Measurements from ENCODE around the gene TNFAIP8L3. TPM values are rescaled to one million over a fixed set of nuclear protein-coding genes. Genes with fewer than 3 reads are reported as not detected.
"Not testable (repeated sequence)": the region's sequence is repeated elsewhere in the genome, so short reads cannot be mapped to it uniquely, and the experiment has no call there.

The TNFAIP8L3 gene
- total RNA-seq (2014; rRNA removed; shearing (Covaris generic)): 0.07 TPM in 1 of 2 replicates, not detected in the other
- polyA plus RNA-seq (2014; cell fraction: nucleus; rRNA removed): 0.54 TPM in 1 of 2 replicates, not detected in the other

DNA sequence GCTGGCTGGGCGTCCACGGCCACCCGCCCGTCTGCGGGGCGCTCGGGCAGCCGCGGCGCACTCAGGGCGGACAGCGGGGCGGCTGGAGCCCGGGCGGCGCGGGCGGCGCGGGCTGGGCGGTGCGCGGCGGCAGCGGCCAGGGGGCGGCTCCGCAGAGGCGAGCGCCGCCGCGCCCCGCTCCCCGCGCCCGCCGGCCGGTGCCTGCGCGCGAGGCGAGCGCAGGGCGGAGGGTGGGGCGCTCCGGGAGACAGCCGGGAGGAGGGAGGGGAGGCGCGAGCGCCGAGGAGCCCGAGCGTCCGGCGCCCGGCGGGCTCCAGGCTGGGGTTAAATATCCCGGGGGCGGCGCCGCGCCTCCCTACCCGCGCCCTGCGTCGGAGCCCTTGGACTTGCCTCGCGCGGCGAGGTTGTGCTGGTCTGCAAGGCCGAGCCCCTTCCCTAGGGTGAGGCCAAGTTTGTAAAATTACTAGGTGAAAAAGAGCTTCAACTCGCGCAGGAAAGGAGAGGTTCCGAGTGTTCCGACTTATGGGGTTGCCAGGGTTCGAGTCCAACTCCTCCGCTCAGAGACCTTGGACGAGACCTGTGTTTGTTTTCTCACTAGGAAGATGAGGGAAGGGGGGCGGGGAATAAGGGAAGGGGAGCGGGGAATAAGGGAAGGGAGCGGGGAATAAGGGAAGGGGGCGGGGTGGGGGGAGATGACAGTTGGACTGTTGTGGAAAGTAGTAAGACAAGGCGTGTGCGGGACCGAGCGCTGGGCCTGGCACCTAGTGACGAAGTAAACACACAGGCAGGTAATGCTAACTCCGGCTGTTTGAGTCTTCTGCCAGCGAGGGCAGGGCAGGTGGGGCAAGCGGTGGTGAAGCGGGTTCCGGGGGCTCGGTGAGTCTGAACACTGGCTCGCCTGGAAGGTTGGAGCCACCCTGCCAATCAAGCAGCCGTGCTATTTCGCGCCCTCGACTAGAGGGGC, at the start of gene TNFAIP8L3:
Gene TNFAIP8L3, minus strand, starts transcription at position 301 of the 964 bp plus-strand sequence. CDS start 311 bp downstream, outside the sequence.
- peak; percentile 6 for DNase-seq (ENCODE audit: extremely low read depth, low read depth)

DNA sequence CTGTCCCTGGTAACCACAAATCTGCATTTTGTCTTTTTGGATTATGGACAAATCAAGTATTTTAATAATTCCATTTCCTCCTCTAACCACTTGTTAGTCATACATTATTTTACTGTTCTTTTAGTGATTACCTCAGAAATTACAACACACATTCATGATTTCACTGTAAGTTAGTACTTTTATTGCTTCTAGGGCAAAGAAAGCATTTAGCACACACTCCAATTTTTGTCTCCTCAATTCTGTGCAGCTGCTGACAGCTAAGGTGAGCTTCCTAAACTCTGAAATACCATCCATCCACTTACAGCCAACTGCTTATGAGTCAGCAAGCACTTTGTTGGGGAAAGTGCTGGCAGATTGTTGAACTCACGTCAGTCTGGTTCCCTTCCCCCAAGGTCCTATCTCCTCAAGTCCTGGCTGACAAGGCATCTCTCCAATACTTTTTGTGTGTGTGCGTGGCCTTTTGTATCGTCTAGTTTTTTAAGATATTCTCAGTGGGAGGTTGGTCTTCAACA, 49.4 kb upstream of the TNFAIP8L3 start:
- peak; percentile 11 for DNase-seq (ENCODE audit: extremely low read depth, low read depth)

DNA sequence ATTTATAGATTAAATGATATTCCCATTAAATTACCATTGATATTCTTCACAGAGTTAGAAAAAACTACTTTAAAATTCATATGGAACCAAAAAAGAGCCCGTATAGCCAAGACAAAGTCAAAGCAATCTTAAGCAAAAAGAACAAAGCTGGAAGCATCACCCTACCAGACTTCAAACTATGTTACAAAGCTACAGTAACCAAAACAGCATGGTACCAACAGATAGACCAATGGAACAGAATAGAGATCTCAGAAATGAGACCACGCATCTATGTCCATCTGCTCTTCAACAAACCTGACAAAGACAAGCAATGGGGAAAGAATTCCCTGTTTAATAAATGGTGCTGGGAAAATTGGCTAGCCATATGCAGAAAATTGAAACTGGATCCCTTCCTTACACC, 45.6 kb upstream of the TNFAIP8L3 start:
- DNase-seq (ENCODE audit: extremely low read depth, low read depth): not testable (repeated sequence)

DNA sequence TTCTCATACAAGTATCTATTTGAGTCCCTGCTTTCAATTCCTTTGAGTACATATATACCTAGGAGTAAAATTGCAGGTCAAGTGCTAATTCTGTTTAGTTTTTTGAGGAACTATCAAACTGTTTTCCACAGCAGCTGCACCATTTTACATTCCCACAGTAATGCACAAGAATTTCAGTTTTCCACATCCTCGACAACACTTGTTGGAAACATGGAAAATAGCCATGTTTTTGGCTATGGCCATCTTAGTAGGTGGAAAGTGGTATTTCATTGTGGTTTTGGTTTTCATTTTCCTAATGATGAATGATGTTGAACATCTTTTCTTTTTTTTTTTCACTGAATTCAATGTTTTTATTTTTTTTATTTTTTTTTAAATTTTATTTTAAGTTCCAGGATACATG, 44.4 kb upstream of the TNFAIP8L3 start:
- DNase-seq (ENCODE audit: extremely low read depth, low read depth): no peak

DNA sequence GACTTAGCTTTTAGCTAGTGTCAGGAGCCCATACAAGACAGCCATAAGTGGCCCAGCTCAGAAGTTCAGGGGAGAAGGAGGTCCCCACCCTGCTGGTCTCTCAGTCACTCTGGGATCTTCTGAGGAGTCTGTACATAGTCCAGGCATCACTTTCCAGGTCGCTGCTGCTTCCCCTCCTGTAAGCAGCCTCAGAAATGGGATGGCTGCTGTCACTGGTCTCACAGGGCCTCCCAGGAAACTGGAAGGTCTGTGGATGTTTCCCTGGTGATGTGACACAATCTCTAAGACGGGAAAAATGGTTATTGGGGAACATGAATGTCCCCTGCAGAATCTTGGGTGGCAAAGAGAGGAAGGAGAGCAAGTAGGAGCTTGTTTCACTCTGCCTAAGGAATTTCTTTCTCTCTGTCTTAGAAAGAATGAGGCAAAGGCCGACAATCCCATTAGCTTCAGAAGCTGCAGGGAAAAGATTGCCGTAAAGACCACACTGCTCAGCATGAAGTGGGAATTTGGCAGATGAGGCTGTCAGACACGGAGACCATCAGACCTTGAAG, 43.2 kb upstream of the TNFAIP8L3 start:
- DNase-seq (ENCODE audit: extremely low read depth, low read depth): no peak

- DNase-seq (ENCODE audit: extremely low read depth, low read depth): no peak
Observed at GRCh38 chr15:51137024-51137423, 42.3 kb upstream of the TNFAIP8L3 start.

- no peak for DNase-seq (ENCODE audit: extremely low read depth, low read depth)
Observed at GRCh38 chr15:51135276-51135675, 40.6 kb upstream of the TNFAIP8L3 start.

DNA sequence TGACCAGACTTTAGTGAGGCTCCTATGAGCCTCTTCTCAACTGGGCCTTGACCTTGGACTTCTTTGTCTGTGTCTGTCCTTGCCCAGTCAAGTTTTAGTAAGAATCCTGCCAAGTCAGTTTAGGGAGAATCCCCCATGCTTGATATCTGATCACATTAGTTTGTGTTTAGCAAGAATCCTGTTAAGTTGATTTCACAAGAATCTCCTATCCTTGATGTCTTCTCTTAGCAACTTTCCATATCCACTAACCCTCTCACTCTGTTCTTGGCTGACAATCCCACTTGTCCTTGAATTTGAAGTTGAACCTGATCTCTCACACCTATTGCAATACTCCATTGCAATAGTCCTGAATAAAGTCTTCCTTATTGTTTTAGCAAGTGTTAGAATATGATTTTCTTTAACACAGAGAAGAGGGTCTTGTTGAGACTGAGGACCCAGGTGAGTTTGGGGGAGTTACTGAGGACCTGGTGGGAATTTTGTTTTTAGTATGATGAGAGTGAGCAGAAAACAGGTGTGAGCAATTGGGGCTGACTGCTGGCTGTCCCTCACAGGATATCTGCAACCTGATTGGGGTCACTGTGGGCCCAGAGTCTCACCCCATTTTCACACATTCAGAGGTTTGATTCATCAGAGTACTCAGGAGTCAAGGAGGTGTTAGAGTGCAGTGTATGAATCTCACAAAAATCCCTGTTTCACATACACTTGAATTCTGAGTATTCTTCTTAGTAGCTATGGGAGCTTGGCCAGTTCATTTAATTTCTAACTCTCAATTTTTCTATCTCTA, 39.9 kb upstream of the TNFAIP8L3 start:
- DNase-seq (ENCODE audit: extremely low read depth, low read depth): no peak

GRCh38 chr15:51133140-51133765, 38.5 kb upstream of the TNFAIP8L3 start:
- DNase-seq (ENCODE audit: extremely low read depth, low read depth): no peak

GRCh38 chr15:51132384-51133139, 37.9 kb upstream of the TNFAIP8L3 start:
- DNase-seq (ENCODE audit: extremely low read depth, low read depth): no peak

DNA sequence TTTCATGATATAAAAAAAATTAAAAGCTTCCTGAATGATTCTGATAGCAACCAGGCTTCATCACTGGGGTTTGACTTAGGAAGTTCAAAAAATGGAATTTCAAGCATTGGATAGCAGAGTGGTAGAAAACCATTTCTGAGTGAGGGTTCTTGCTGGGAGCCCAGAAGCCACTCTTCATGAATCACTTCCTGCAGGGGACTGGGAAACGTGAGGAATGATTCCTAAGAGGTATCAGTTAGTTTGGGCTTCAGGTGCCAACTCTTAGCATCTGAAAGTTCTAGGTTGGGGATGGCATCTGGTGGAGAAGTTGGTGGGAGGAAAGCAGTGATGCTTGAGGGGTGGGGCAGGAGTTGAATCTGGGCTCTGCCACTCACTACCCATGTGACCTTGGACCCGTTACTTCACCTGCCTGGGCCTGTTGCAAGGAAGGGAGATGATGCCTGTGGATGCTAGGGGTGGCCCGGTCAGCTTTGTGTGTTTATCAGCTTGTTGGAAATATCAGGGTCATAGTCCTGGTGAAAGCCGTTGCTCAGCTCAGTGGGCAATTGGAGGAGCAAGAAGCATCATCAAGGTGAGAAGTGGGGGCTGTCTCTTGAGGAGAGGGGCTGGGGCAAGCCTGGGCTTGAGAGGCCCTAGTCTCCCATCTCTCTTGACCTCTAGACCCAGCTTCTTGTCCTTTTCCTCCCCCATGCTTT, 37.0 kb upstream of the TNFAIP8L3 start:
- no peak for DNase-seq (ENCODE audit: extremely low read depth, low read depth)

- no peak for DNase-seq (ENCODE audit: extremely low read depth, low read depth)
Observed at GRCh38 chr15:51130344-51130743, 35.6 kb upstream of the TNFAIP8L3 start.

DNA sequence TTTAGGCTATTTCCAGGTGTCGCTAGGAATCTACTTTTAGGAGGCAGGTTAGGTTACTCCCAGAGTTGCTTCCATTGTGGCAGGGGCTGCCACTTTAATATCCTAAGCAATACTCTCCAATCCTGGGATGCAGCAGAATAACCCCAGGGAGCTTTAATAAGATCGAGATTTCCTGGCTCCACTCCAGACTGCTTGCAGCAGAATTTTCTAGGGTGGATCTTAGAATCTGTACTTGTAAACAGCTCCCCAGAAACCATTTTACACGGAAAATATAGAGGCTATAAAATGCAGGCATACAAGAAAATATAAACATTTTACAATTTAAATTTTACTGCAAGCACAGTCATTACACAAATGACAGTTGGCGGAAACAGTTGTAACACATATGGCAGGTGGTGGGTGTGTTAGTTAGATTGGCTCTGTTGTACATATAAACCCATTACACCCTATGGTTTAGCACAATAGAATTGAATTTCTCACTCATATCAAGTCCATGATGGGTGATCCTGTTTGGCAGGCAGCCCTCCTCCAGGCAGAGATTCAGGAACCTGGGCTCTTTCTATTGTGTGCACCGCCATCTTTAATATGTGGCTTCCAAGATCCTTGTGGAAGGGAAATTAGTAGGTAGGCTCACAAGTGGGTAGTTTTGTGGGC, 35.0 kb upstream of the TNFAIP8L3 start:
- DNase-seq (ENCODE audit: extremely low read depth, low read depth): no peak

DNA sequence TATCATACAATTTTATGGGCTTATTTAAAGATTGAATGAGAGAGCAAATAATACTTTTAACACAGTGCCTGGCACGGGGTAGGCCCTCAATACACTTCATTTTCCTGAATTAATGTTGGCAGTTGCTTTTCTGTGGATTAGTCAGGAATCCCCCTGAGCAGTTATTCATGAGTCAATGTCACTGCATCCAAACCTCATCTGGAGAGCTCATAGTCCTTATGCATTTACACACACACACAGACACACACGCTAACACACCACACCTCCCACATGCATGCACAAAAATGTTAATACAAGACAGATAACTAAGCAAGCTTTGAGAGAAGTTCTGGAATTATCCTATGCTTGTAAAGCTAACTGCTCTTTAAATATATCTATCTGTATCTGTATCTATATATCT, 34.0 kb upstream of the TNFAIP8L3 start:
- DNase-seq (ENCODE audit: extremely low read depth, low read depth): no peak

DNA sequence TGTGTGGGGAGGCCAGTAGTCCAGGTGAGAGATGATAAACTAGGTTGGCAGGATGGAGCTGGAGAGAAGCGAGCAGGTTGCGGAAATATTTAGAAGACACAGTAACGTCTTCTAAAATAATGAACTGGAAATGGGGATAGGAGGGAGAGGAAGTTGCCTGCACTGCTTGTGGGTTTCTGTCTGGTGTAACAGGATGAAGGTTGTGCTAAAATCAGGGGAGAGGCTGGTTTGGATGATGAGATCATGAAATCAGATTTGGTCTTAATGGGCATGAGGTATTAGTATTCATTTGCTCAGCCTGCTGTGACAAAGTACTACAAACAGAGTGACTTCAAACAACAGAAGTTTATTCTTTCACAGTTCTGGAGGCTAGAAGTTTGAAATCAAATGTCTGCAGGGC, 32.1 kb upstream of the TNFAIP8L3 start:
- DNase-seq (ENCODE audit: extremely low read depth, low read depth): no peak

DNA sequence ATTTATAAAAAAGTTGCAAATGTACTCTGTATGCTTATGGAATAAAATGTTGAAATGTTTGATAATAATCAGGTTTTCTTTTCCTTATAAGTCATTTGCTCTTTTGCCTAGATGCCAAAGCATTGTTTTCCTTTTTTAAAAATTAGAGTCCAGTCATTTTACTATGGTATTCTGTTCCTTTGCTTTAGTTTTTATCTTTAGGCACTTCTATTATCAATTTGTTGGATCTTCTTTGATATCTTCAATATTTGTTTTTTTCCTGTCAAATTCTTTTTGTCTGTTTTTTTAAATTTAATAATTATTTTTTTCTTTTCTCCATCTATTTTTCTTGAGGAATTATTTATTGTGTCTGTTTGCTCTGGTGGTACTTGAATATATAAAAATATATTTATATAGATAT, 28.3 kb upstream of the TNFAIP8L3 start:
- not testable (repeated sequence) for DNase-seq (ENCODE audit: extremely low read depth, low read depth)

DNA sequence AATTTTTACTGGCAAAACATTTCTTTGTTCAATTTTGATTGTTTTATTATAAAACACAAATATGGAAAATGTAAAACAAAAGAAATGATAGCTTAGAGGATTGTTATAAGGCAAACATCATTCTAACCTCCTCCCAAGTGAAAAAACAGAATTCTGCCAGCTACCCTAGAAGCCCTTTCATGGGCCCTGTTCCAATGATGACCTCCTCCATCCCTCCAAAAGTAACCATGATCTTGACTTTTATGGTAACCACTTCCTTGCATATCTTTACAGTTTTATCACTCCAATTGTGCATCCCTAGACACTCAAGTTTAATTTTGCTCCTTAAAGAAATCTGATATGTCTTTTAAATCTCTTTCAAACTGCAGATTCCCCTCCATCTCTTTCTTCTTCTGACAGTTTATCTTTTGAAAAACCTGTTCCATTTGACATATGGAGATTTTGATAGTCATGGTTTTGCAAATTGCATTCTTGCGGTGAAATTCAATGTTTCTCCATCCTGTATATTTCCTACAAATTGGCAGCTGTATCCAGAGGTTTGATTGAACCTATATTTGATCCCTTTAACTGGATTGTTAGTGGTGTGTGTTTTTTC, 27.0 kb upstream of the TNFAIP8L3 start:
- no peak for DNase-seq (ENCODE audit: extremely low read depth, low read depth)

- DNase-seq (ENCODE audit: extremely low read depth, low read depth): no peak
Observed at GRCh38 chr15:51121118-51121517, 26.4 kb upstream of the TNFAIP8L3 start.
